A673 (cell line): ENCODE measurements around the gene IGF1R. TPM values are rescaled to one million over a fixed set of nuclear protein-coding genes. Genes with fewer than 3 reads are reported as not detected.

Experiments
- BruUV-seq: library from RNA; stranded (reverse); fragments of 400-500 nt; replicated peaks from 2 replicates; lab custom pipeline; 2021; lab: Mats Ljungman, UMichigan
- CTCF ChIA-PET: fragments of 300-600 bp; sonication (Branson Sonifier 250); formaldehyde crosslinking; loops from one replicate; lab custom pipeline; 2022; ENCODE audit warnings: antibody characterized with exemption; lab: Charles Lee
- POLR2A ChIA-PET: fragments of 300-600 bp; sonication (Branson Sonifier 250); formaldehyde crosslinking; loops from one replicate; lab custom pipeline; 2022; ENCODE audit warnings: antibody characterized with exemption; ENCODE audit not compliant: low non-redundant PET; lab: Charles Lee
- DNase-seq: peaks from one replicate; pipeline ENCODE4 v3.0.0-alpha.2; 2015; ENCODE audit warnings: low spot score
- H3K27ac ChIP-seq: fragments of 200-600 bp; sonication (generic); 2 replicates; pipeline ENCODE4 v1.5.1; 2016; ENCODE audit warnings: mixed run types, low read depth, mild to moderate bottlenecking, mixed read lengths, antibody characterized with exemption, low read length; ENCODE audit not compliant: poor library complexity, severe bottlenecking
- H3K27me3 ChIP-seq: fragments of 200-600 bp; sonication (generic); replicated peaks from 2 replicates; pipeline ENCODE4 v1.6.1; 2017; ENCODE audit warnings: mixed run types, low read depth, mild to moderate bottlenecking, mixed read lengths, antibody characterized with exemption, low read length; ENCODE audit not compliant: insufficient read depth, poor library complexity
- H3K36me3 ChIP-seq: fragments of 200-600 bp; sonication (generic); 2 replicates; pipeline ENCODE4 v1.6.1; 2016; ENCODE audit warnings: mixed run types, mild to moderate bottlenecking, mixed read lengths, antibody characterized with exemption, low read length; ENCODE audit not compliant: insufficient read depth, poor library complexity, severe bottlenecking
- H3K4me1 ChIP-seq: fragments of 200-600 bp; sonication (generic); 2 replicates; pipeline ENCODE4 v1.6.1; 2017; ENCODE audit warnings: mixed run types, mild to moderate bottlenecking, mixed read lengths, antibody characterized with exemption, low read length; ENCODE audit not compliant: insufficient read depth, poor library complexity, severe bottlenecking
- H3K4me3 ChIP-seq: fragments of 200-600 bp; sonication (generic); 2 replicates; pipeline ENCODE4 v1.5.1; 2016; ENCODE audit warnings: low read depth, mixed run types, mild to moderate bottlenecking, mixed read lengths, low read length; ENCODE audit not compliant: poor library complexity, severe bottlenecking
- H3K9me3 ChIP-seq: fragments of 200-600 bp; sonication (generic); 2 replicates; pipeline ENCODE4 v1.6.1; 2016; ENCODE audit warnings: mixed run types, low read depth, mild to moderate bottlenecking, mixed read lengths, antibody characterized with exemption, low read length; ENCODE audit not compliant: poor library complexity, severe bottlenecking
- CTCF ChIP-seq: fragments of 300-800, 200-600 bp; sonication (generic); conservative IDR thresholded peaks from 2 replicates; pipeline ENCODE4 v1.5.1; 2017; ENCODE audit warnings: low read depth, mild to moderate bottlenecking, antibody characterized with exemption, low read length, moderate library complexity, mixed read lengths
- EZH2 ChIP-seq: fragments of 200-600 bp; sonication (generic); IDR thresholded peaks from 2 replicates; pipeline ENCODE4 v1.6.1; 2017; ENCODE audit warnings: borderline replicate concordance, low read depth, mild to moderate bottlenecking, mixed read lengths, antibody characterized with exemption, low read length; ENCODE audit not compliant: poor library complexity, severe bottlenecking
- intact Hi-C: fragments of 100-400 bp; cut with micrococcal nuclease; formaldehyde crosslinking; loops from one replicate; pipeline ENCODE4 v1.10.0; 2022; ENCODE audit not compliant: unreplicated experiment
- total RNA-seq: library from RNA; stranded (reverse); gene quantifications from 2 replicates; pipeline ENCODE4 v1.2.3, GENCODE V29; 2021

IGF1R gene
- total RNA-seq, 1 experiment from 2014 or later, result 34.9 TPM

GRCh38 chr15:98924401-98925049 is 276.2 kb downstream of the IGF1R start:
- no peak for DNase-seq
- peaks cover 12% of the 10 kb centered on the region for H3K36me3 ChIP-seq
- CTCF ChIA-PET, result no interaction called here

GRCh38 chr15:98926236-98926635 is 277.9 kb downstream of the IGF1R start:
- CTCF ChIA-PET, result no interaction called here
- Histone ChIP-seq H3K9me3 (no peaks in the 10 kb centered on the region), H3K36me3 (peaks cover 12% of the 10 kb centered on the region), H3K4me1 (no peaks in the 10 kb centered on the region), H3K4me3 (no peak overlapping the region), H3K27ac (no peak overlapping the region), H3K27me3 (no peaks in the 10 kb centered on the region)
- intact Hi-C loops, result no loop called here
- no peak for DNase-seq
- POLR2A ChIA-PET, result no interaction called here
- no TSS peak for BruUV-seq
- no peak for TF ChIP-seq CTCF
- no peak for TF ChIP-seq EZH2

More at GRCh38 chr15:98924401-98925049, 276.2 kb downstream of the IGF1R start:
- Histone ChIP-seq H3K9me3 (no peaks in the 10 kb centered on the region), H3K27me3 (no peaks in the 10 kb centered on the region), H3K27ac (no peak overlapping the region), H3K4me1 (no peaks in the 10 kb centered on the region), H3K4me3 (no peak overlapping the region)
- BruUV-seq, result no TSS peak
- intact Hi-C loops, result no loop called here
- POLR2A ChIA-PET, result no interaction called here
- TF ChIP-seq CTCF (no peak), EZH2 (no peak)

GRCh38 chr15:98927022-98927421 is 278.7 kb downstream of the IGF1R start:
- Histone ChIP-seq H3K36me3 (peaks cover 10% of the 10 kb centered on the region), H3K27ac (no peak overlapping the region), H3K9me3 (no peaks in the 10 kb centered on the region), H3K4me3 (no peak overlapping the region), H3K27me3 (no peaks in the 10 kb centered on the region), H3K4me1 (no peaks in the 10 kb centered on the region)
- DNase-seq, result no peak
- no peak for TF ChIP-seq CTCF
- no peak for TF ChIP-seq EZH2
- CTCF ChIA-PET, result no interaction called here
- BruUV-seq, result no TSS peak
- intact Hi-C loops, result no loop called here
- POLR2A ChIA-PET, result no interaction called here
